Cardiac fibroblast (primary cell): ENCODE results near the gene GPT2.
A peak's percentile ranks its signal among the peaks of the same experiment; 100 is the strongest.

Source experiments
- DNase-seq, 2 donors: peaks; one replicate each; pipeline versions ENCODE4 v3.0.0 to v3.0.0-alpha.2; 2010; ENCODE audit warnings: low read depth in 2 of 2
- H3K4me3 ChIP-seq, 2 donors: replicated peaks in 1 of 2; 1 replicate in 1 of 2; 2 replicates in 1 of 2; pipeline ENCODE4 v1.5.1; 2011; ENCODE audit warnings: low read depth in 2 of 2, low read length in 2 of 2, mild to moderate bottlenecking in 2 of 2, moderate library complexity in 1 of 2
- TF ChIP-seq, protein P1 (sequence below): IDR thresholded peaks from one replicate; pipeline ENCODE4 v1.5.1; 2011; ENCODE audit warnings: low read depth, mild to moderate bottlenecking, low read length, inconsistent platforms

Gene GPT2

DNA sequence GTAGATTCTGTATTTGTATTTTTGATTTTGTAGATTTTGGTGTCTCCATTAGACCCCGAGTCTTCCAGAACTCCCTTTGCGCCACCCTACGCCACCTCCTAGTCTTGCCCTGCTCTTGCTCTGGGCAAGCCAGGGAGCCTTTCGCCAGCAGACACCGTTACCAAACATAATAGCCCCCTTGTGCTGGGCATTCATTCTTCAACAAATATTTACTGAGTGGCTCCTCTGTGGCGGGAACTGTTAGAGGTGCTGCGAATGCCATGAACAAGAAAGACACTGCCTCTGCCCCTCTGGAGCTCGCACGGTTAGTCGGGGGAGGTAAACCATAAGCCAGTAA is 841 bp upstream of the GPT2 start:
- peak overlapping the region; percentile 59 to 96 for H3K4me3 ChIP-seq
- no peak for DNase-seq
- TF ChIP-seq, protein P1, sequence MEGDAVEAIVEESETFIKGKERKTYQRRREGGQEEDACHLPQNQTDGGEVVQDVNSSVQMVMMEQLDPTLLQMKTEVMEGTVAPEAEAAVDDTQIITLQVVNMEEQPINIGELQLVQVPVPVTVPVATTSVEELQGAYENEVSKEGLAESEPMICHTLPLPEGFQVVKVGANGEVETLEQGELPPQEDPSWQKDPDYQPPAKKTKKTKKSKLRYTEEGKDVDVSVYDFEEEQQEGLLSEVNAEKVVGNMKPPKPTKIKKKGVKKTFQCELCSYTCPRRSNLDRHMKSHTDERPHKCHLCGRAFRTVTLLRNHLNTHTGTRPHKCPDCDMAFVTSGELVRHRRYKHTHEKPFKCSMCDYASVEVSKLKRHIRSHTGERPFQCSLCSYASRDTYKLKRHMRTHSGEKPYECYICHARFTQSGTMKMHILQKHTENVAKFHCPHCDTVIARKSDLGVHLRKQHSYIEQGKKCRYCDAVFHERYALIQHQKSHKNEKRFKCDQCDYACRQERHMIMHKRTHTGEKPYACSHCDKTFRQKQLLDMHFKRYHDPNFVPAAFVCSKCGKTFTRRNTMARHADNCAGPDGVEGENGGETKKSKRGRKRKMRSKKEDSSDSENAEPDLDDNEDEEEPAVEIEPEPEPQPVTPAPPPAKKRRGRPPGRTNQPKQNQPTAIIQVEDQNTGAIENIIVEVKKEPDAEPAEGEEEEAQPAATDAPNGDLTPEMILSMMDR, result no peak

DNA sequence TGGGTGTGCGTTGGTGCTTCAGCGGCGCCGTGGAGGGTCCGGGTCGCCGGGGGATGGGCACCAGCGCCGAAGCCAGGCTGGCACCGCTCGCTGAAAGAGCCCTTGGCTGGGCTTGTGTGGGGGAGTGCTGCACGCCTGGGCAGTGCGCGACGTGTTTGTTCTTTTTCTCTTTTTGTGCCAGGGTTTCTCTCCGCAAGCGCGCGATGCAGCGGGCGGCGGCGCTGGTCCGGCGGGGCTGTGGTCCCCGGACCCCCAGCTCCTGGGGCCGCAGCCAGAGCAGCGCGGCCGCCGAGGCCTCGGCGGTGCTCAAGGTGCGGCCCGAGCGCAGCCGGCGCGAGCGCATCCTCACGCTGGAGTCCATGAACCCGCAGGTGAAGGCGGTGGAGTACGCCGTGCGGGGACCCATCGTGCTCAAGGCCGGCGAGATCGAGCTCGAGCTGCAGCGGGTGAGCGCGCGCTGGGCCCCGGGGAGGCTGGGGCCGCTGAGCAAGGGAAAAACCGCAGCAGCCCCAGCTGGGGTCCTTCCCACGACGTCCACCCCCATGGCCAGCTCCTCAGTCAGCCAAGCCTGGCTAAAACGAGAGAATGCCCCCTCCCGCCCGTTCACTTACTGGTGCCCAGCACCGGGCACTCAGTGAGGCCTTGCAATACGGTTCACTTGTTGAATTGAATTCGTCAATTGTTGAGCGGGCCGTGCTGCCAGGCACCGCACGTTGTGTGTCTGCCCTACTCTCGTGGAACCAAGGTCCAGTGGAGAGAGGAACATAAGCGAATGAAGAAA is 541 bp downstream of the GPT2 start:
- TF ChIP-seq, protein P1, result no peak
- peak overlapping the region; percentile 94 to 96 for H3K4me3 ChIP-seq
- DNase-seq, result peak; percentile 11 to 28

DNA sequence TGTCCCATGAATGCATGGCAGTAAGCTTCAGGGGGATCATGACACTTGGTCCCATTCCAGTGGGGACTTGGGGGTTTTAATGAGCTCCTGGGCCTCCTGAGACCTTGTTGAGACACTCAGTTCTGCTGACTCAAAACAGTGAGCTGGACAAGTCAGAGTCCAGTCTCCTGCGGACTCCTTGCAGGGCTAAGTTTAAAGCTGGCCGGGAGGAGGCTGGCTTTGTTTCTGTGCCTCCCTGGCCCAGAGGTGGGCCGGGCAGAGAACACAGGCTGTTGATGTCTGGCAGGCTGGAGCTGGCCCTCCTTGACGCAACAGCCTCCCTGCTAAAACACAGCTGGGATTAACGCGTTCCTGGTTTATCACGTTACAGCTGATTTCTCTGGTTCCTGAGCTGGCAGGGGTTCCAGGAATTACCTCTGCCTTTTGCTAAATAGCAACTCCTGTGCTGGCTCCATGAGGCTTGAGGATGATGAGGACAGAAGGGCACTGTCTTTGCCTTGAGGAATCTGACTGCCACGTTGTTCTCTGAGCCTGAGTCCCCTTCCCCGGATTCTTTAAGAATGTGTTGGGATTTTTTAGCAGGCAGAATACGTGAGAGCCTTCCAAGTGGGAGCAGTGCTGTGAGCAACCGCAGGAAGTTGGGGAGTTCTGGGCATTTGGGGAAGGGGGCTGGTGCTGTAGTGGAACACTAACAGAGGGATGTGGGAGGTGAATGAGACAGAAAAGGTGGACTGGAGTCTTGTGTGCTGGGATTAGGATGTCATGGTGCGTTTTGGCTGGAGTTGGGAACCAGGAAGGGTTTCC is 2.0 kb downstream of the GPT2 start:
- peak overlapping the region in 1 of 2 donors; percentile 96 for H3K4me3 ChIP-seq
- TF ChIP-seq, protein P1, result no peak
- peak; percentile 63 to 83 for DNase-seq

DNA sequence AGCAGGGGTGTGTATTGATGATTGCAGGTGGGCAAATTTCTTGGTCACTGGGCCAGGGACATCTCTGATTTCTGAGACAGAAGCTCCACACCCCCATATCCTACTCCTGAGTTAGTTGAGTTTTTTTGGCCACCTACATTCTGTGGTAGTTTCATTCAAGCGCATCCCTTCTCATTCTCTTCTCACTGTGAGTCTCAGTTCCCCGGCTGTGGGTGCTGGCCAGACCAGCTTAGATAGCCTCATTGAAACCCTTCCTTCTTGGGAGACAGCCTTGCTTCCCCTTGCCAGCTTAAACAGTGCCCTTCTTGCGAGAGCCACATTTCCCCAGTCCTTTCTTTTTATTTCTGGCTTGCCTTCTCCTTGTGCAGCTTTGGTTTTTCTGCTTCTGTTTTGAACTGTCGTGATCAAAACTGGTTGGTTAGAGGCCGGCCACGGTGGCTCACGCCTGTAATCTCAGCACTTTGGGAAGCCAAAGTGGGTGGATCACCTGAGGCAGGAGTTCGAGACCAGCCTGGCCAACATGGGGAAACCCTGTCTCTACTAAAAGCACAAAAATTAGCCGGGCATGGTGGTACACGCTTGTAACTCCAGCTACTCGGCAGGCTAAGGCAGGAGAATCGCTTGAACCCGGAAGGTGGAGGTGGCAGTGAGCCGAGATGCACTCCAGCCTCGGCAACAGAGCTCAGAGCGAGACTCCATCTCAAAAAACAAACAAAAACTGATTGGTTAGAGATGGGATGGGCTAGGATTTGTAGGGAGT is 2.8 kb downstream of the GPT2 start:
- no peak overlapping the region for H3K4me3 ChIP-seq
- DNase-seq, result no peak
- TF ChIP-seq, protein P1, result no peak

DNA sequence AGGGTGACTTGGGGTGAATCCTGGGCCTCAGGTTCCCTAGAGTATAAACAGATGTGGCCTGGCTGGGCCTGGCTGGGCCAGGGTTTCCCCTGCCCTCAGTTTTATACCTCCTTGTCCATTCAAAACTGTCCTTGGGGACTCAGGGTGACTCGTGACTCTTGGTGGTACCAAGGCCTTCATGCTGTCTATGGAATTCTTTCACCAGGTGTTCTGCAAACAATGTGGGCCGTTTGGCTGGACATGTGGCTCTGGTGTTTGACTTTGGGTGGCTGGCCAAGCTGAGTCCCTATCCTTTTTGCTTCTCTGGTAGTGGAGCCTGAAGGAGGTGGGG is 3.3 kb downstream of the GPT2 start:
- no peak for DNase-seq
- TF ChIP-seq, protein P1, result no peak
- no peak overlapping the region for H3K4me3 ChIP-seq

DNA sequence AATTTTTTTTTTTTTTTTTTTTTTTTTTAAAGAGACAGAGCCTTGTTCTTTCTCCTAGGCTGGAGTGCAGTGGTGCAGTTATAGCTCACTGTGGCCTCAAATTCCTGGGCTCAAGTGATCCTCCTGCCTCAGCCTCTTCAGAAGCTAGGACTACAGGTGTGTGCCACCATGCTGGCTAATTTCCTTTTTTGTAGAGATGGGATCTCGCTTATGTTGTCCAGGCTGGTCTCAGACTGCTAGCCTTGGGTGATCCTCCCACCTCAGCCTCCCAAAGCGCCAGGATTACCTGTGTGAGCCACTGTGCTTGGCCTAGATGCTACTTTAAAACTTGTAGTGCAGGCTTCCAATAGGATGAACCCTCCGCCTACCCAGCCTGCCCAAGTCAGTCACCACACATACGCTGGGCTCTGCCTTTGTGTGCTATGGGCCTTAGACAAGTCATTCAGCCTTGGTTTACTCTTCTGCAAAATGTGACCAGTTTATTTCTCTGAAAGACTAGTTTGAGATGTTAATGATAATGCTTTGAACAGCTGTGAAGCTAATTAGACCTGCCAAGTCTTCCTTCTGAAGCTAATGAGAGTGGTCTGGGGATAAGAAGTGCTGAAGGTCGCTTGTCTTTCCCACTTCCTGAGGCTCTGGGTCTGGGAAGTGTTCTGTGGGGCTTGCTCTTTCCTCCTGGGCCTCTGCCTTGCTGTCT is 5.2 kb downstream of the GPT2 start:
- H3K4me3 ChIP-seq, result no peak overlapping the region
- no peak for DNase-seq
- TF ChIP-seq, protein P1, result no peak
